ENCODE measurements around the gene CACNA1B. TPM values are rescaled to one million over a fixed set of nuclear protein-coding genes. Genes with fewer than 3 reads are reported as not detected.

The CACNA1B gene
- polyA plus RNA-seq, 1 experiment, result 0.01 TPM

GRCh38 chr9:138099803-138100598 lies 222.4 kb downstream of the CACNA1B start:
- ChIA-PET CTCF (no interaction called here), POLR2A (no interaction called here)
- no peak for DNase-seq (ENCODE audit: low read depth)
- no peak for TF ChIP-seq CTCF (IDR thresholded peaks at IDR 0.05; ENCODE audit: insufficient read depth, low read depth, low read length)
- Histone ChIP-seq H3K27me3 (ENCODE audit: control insufficient read depth, insufficient read depth, low read length) (no peaks in the 10 kb centered on the region), H3K4me3 (ENCODE audit: low read depth, low read length) (no peak overlapping the region), H3K36me3 (ENCODE audit: control insufficient read depth, insufficient read depth, low read length) (no peaks in the 10 kb centered on the region)

GRCh38 chr9:138100711-138101350 lies 223.2 kb downstream of the CACNA1B start:
- DNase-seq (ENCODE audit: low read depth), result no peak
- ChIA-PET POLR2A (no interaction called here), CTCF (no interaction called here)
- no peak for TF ChIP-seq CTCF (IDR thresholded peaks at IDR 0.05; ENCODE audit: insufficient read depth, low read depth, low read length)
- Histone ChIP-seq H3K4me3 (ENCODE audit: low read depth, low read length) (no peak overlapping the region), H3K27me3 (ENCODE audit: control insufficient read depth, insufficient read depth, low read length) (no peaks in the 10 kb centered on the region), H3K36me3 (ENCODE audit: control insufficient read depth, insufficient read depth, low read length) (no peaks in the 10 kb centered on the region)

GRCh38 chr9:138101444-138102234 lies 224.1 kb downstream of the CACNA1B start:
- no peak for TF ChIP-seq CTCF (IDR thresholded peaks at IDR 0.05; ENCODE audit: insufficient read depth, low read depth, low read length)
- CTCF ChIA-PET, result no interaction called here
- H3K4me3 ChIP-seq (ENCODE audit: low read depth, low read length), result no peak overlapping the region
- POLR2A ChIA-PET, result no interaction called here
- no peaks in the 10 kb centered on the region for H3K36me3 ChIP-seq (ENCODE audit: control insufficient read depth, insufficient read depth, low read length)
- no peak for DNase-seq (ENCODE audit: low read depth)
- no peaks in the 10 kb centered on the region for H3K27me3 ChIP-seq (ENCODE audit: control insufficient read depth, insufficient read depth, low read length)

GRCh38 chr9:138102246-138103051 lies 224.9 kb downstream of the CACNA1B start:
- CTCF ChIA-PET, result no interaction called here

More at GRCh38 chr9:138102246-138103051, 224.9 kb downstream of the CACNA1B start:
- no peak for TF ChIP-seq CTCF (IDR thresholded peaks at IDR 0.05; ENCODE audit: insufficient read depth, low read depth, low read length)
- no peaks in the 10 kb centered on the region for H3K27me3 ChIP-seq (ENCODE audit: control insufficient read depth, insufficient read depth, low read length)
- POLR2A ChIA-PET, result no interaction called here
- H3K36me3 ChIP-seq (ENCODE audit: control insufficient read depth, insufficient read depth, low read length), result no peaks in the 10 kb centered on the region
- no peak for DNase-seq (ENCODE audit: low read depth)
- H3K4me3 ChIP-seq (ENCODE audit: low read depth, low read length), result no peak overlapping the region
